Measurements from ENCODE around the gene PDLIM4.

PDLIM4 gene, protein sequence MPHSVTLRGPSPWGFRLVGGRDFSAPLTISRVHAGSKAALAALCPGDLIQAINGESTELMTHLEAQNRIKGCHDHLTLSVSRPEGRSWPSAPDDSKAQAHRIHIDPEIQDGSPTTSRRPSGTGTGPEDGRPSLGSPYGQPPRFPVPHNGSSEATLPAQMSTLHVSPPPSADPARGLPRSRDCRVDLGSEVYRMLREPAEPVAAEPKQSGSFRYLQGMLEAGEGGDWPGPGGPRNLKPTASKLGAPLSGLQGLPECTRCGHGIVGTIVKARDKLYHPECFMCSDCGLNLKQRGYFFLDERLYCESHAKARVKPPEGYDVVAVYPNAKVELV

GRCh38 chr5:132257131-132258101 is at the start of gene PDLIM4:
Gene PDLIM4, plus strand, starts transcription at chr5:132257696. Its CDS starts 39 bp downstream, at chr5:132257735.
- no peak for FAIRE-seq

GRCh38 chr5:132207778-132208177 is 49.7 kb upstream of the PDLIM4 start:
- FAIRE-seq = no peak

DNA sequence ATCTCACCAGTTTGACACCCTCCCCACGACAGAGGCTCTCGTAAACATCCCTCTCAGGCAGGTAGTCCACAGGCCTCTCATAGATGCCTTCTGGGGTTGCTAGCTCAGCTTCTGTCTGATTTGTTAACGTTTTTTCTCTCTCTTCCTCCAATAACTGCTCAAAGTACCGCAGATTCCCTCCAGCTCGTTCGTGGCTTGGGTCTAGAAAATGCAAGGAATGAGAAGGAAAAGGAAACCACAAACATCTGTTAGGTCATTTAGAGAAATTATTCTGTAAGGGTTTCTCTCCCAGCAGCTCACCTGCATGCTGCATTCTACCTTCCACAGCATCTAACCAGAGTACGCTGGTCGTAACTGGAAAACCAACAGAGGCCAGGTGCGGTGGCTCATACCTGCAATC is 48.4 kb upstream of the PDLIM4 start:
- no peak for FAIRE-seq

DNA sequence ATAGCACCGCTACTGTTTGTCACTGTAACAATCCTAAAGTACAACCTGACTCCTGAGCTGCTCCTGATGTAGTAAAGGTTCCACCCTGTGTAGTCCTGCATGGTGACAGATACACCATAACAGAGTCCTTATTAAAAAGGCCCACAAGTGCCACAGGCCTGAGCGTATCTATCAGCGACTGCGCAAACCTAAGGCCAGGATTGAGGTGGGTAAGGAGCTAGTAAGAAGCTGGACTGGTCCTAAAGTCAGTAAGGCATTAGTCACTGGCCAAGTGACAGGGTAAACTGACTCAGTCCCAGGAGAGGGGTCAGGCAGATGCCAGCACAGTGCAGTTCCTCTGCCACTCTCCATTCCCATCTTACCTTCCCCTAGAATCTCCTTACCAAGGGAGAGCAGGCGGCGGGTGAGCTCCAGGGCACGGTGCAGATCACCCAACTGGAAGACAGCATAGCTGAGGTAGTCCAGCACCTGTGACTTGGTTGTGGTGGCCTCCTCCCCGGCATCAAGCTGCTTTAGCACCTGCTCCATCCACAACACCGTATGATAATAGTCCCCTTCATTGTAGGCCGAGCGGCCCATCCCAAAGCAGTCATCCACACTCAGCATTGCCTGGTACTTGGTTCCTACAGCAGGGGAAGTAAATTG is 47.5 kb upstream of the PDLIM4 start:
- no peak for FAIRE-seq

GRCh38 chr5:132210944-132211343 is 46.6 kb upstream of the PDLIM4 start:
- FAIRE-seq = no peak

DNA sequence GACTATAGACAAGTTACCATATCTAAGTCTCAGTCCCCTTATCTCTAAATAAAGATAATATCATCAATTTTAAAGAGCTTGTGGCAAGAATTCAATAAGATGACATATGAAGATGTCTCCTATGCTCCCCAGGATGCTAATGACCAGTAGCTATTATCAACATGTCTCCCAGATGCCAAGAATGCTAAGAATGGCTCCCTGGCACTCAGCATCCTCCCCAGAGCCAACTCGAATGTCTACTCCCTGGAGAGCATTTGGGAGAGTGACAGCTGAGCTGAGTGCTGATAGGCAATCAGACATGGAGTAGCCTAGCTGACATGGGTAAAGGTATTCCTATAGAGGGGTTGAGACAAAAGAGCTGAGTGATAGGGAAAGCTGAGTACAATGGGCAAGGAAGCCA is 45.7 kb upstream of the PDLIM4 start:
- FAIRE-seq = no peak

- no peak for FAIRE-seq
Observed at GRCh38 chr5:132213666-132214065, 43.8 kb upstream of the PDLIM4 start.

GRCh38 chr5:132214491-132214890 is 43.0 kb upstream of the PDLIM4 start:
- no peak for FAIRE-seq

GRCh38 chr5:132215329-132215728 is 42.2 kb upstream of the PDLIM4 start:
- no peak for FAIRE-seq

GRCh38 chr5:132218321-132218720 is 39.2 kb upstream of the PDLIM4 start:
- no peak for FAIRE-seq

DNA sequence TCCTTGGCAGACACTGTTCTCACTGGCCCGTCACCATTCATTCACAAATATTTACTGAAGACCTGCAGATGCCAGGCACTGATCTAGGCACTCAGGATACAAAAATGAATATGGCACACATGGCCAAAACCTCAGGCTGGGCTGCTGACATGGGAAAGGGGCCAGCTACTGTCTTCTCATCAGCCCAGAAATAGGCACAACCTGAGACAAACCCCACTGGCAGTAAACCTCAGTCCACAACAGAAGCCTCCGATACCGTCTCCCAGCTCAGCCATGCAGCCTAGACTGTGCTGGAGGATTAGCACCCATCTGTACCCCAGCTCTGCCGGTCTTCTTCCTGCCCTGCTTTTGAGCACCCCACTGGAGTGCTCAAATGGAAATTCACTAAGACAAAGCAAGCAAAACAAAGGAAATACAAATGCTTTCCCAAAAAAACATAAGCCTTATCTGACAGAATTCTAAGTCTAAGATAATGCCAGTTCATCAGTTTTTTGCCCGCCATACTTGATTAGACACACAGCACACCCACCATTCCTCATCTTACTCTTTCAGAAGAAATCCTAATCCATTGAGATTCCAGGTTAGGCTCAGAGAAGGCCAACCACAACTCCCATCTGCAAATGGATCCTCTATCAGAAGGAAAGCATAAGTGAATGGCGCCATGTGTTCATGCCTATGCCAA is 38.1 kb upstream of the PDLIM4 start:
- FAIRE-seq = no peak

DNA sequence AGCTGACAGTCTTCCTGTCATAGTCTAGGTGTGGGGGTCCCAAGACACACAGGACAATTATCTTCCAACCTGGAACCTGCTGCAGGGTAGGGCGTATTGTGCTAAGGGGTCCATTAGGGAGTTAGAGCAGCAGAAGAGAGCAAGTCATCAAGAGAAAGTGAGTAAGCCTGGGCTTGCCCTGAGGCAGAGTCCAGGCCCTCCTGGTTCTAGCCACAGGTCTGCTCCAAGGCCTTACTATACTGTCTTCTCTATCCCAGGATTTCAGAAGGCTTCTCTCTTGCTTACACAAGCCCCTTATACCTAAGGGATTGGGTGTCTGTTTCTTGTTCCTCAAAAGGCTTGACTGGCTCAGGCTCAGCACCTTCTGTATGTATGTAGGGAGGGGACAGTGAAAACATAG is 37.5 kb upstream of the PDLIM4 start:
- FAIRE-seq = no peak

GRCh38 chr5:132220491-132220890 is 37.0 kb upstream of the PDLIM4 start:
- no peak for FAIRE-seq

DNA sequence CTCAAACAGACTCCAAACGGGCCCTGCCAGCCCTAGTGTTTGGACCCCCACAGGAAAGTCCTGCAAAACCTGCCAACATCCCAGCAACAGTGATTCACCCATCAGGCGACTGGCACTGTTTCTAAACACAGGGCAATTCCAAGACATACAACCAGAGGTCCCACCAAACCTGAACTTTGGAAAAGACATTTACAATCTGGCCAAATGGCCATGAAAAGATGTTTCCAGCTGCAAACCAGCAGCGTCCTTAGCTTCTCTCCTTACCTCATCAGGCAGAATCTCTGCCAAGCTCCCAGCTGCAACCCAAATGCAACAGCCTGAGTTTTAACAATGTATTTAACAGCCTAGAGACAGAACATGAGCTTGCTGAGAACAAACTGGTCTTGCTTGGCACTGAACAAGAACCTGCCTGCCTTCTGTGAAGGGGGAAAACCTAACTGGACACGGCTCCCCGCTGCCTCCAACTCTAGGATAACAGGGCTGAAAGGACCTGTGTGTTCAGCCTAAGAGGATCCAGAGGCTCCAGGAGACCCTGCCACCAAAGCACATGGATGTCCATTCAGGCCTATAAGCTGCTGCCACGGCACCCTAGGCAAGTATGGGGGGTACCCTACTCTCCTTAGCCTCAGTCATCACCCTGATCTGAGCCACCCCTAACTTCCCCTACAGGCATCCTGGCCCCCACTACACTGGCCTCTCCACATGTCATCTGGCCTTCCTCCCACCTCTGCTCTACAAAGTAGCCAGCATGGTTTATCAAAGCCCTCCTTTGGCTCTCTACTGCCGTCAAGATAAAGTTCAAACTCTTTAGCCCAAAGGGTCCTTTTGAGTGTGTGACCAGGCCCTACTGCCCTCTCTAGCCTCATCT is 35.5 kb upstream of the PDLIM4 start:
- FAIRE-seq = no peak

GRCh38 chr5:132222649-132223038 is 34.9 kb upstream of the PDLIM4 start:
- FAIRE-seq = no peak

DNA sequence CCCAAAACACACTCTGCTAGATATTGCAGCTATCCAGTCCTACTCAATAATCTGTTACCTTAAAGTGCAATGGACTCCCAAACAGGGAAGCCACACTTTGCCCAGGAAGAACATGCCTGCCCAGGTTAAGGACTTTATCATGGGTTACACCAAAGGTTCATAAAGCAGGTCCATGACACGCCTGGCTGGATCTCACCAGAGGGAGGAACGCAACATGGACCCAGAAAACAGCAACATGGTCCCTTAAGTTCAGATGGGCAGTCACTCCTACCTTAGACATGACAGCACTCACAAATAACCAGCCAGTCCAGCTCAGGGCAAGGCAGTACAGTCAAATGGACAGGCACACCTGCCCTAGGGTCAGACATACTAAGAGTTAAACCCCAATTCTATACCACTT is 33.6 kb upstream of the PDLIM4 start:
- no peak for FAIRE-seq

DNA sequence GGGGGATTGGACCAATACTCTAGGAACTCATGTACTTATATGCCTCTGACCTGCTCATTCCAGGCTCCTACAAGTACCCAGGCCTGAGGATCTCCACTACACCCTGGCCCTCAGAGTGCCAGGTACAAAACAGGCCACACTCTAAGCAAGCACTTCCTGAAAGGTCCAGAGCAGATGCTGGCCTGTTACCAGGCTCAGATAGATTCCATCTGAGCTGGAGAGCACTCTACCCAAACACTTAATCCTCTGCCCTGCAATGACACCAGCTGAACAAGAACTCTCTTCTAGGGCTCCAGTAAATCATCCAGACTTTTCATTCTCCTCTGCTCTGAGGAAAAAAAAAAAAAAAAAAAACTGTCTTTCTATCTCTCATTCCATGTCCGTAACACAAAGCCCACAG is 32.8 kb upstream of the PDLIM4 start:
- FAIRE-seq = no peak

DNA sequence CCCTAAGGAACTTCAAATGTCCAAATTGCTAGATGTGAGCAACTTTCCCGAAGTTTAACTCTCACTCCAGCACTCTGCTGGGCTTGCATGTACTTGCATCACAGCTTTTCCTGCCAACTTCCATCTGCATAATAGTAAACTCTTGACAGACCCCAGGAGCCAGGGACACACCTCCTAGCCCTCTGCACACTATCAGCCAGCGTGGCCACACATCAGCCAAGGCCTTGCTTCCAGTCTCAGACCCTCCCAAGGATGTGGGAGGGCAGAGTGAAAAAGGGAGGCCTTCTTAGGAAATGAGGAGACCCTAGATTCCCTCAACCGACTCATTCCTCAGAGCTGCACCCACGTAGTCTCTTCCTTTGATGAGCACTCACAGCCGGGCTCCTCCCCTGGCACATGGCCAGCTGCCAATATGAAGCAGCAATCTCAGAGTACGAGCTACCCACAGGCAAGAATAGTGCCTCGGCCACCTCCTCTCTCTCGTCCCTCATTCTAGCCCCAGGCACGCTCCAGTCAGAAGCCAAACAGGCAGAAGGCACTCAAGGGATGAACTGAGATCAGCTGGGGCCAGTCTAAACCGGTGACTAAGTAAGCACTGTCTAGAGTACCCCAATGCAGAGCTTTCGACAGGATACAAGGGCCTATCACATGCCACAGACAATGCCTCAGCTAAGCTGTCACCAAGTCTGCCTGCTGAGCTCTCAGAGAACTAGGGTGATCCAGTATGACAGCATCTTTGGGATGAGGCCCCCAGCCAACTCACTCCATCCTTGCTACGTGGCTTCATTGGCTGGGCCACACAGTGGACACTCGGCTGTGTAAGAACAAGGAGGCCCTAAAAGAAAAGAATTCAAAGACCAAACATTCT is 32.1 kb upstream of the PDLIM4 start:
- no peak for FAIRE-seq

GRCh38 chr5:132226516-132227234 is 30.8 kb upstream of the PDLIM4 start:
- FAIRE-seq = no peak

DNA sequence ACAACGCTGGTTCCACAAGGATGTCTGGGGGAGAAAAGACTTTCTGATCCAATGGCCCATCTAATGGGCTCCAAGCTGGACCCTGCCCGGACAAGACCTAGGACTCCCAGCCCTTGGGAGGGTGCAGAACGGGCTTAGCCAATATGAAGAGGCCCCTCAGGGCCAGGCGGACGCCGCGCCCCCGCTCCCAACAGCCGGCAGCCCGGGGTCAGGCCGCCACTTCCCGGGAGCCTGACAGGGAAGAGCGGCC is 30.3 kb upstream of the PDLIM4 start:
- no peak for FAIRE-seq

Measured in colon (tissue), 2 donors.